ENCODE data around the gene UVSSA.

UVSSA gene

GRCh38 chr4:1350169-1350520 is 3.1 kb downstream of the UVSSA start:
- no peak for DNase-seq

GRCh38 chr4:1351854-1352566 is 5.0 kb downstream of the UVSSA start:
- peak; percentile 94 for DNase-seq

GRCh38 chr4:1352567-1352900 is 5.5 kb downstream of the UVSSA start:
- DNase-seq = no peak

GRCh38 chr4:1353186-1354055 is 6.4 kb downstream of the UVSSA start:
- no peak for DNase-seq

GRCh38 chr4:1354136-1354982 is 7.4 kb downstream of the UVSSA start:
- DNase-seq = no peak

- DNase-seq = no peak
Measured at GRCh38 chr4:1354983-1355275, 7.9 kb downstream of the UVSSA start.

- no peak for DNase-seq
Measured at GRCh38 chr4:1355378-1355777, 8.4 kb downstream of the UVSSA start.

- peak; percentile 74 for DNase-seq
Measured at GRCh38 chr4:1356181-1356998, 9.4 kb downstream of the UVSSA start.

GRCh38 chr4:1357356-1358248 is 10.6 kb downstream of the UVSSA start:
- no peak for DNase-seq

GRCh38 chr4:1358421-1359143 is 11.6 kb downstream of the UVSSA start:
- no peak for DNase-seq

- no peak for DNase-seq
Measured at GRCh38 chr4:1359144-1359501, 12.1 kb downstream of the UVSSA start.

GRCh38 chr4:1359976-1360375 is 13.0 kb downstream of the UVSSA start:
- DNase-seq = no peak

- DNase-seq = no peak
Measured at GRCh38 chr4:1360423-1361283, 13.6 kb downstream of the UVSSA start.

GRCh38 chr4:1361431-1361830 is 14.4 kb downstream of the UVSSA start:
- no peak for DNase-seq

GRCh38 chr4:1362046-1362445 is 15.0 kb downstream of the UVSSA start:
- no peak for DNase-seq

- no peak for DNase-seq
Measured at GRCh38 chr4:1362521-1362920, 15.5 kb downstream of the UVSSA start.

- DNase-seq = no peak
Measured at GRCh38 chr4:1363513-1363912, 16.5 kb downstream of the UVSSA start.

- DNase-seq = no peak
Measured at GRCh38 chr4:1364217-1364616, 17.2 kb downstream of the UVSSA start.

- DNase-seq = no peak
Measured at GRCh38 chr4:1364748-1365147, 17.7 kb downstream of the UVSSA start.
